Muscle of arm (tissue), 12 donors: ENCODE measurements around the gene SLC25A53. TPM values are rescaled to one million over a fixed set of nuclear protein-coding genes. Genes with fewer than 3 reads are reported as not detected.
"Not testable (repeated sequence)": the region's sequence is repeated elsewhere in the genome, so short reads cannot be mapped to it uniquely, and the experiment has no call there.

Experiments used
- DNase-seq: peaks from one replicate; pipeline ENCODE4 v3.0.0-alpha.2; 2013
- polyA plus RNA-seq, 12 donors: library from polyadenylated mRNA; unstranded; fragments of 120-200 nt; gene quantifications; one replicate each; pipeline ENCODE4 v1.2.1, GENCODE V29; 2013; ENCODE audit not compliant: insufficient read length in 12 of 12

The SLC25A53 gene
- polyA plus RNA-seq, 12 donors, result 4.9 to 10.9 (median 6.9) TPM; not detected in 2

DNA sequence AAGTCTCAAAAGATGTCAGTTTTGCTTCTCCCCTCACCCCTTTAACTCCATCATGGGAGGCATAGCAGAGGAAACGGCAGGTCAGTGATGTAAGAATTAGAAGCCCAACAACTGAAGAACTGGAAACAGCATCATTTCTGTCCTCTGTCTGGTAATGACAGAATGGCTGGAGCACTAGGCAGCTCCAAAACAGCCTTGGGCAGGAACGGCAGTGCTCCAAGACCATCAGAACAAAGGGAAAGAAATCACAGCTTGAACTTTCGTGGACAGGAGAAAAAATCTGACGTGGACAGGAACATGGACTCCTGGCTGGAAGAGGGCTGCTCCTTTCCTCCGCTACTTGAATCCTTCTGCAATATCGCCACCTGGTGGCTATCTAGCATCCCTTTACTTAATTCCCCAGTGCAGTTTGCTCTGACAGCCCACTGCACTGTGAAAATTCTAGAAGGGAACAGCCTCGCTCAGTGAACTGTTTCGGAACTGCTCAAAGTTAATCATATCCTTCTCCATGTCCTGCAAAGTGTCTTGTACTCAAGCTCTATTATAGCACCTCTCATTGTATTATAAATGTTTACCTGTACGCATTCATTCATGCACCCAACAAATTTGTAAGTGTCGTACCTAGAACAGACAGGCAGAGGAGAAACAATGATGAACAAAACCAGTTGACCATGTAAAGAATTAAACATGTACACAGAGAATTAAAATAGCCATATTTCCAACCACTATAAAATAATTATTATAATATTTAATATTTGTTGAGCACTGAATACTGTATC, 20.4 kb downstream of the SLC25A53 start:
- peak; percentile 87 for DNase-seq

DNA sequence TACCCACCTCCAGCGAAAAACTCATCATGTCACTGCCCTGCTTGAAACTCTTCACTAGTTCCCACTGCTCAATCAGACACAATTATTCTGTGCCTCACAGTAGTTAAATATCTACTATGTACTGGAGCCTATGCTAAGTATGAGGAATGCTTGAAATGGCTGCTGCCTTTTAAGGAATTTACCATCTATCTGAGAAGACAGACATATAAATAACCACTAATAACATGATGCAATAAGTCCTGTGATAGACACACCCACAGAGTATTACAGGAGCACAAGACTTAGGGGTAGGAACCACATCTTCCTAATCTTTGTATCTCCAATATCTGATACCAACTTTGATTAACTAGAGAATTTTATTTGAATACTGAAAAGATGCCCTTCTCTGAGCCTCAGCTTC, 21.1 kb downstream of the SLC25A53 start:
- DNase-seq, result no peak

DNA sequence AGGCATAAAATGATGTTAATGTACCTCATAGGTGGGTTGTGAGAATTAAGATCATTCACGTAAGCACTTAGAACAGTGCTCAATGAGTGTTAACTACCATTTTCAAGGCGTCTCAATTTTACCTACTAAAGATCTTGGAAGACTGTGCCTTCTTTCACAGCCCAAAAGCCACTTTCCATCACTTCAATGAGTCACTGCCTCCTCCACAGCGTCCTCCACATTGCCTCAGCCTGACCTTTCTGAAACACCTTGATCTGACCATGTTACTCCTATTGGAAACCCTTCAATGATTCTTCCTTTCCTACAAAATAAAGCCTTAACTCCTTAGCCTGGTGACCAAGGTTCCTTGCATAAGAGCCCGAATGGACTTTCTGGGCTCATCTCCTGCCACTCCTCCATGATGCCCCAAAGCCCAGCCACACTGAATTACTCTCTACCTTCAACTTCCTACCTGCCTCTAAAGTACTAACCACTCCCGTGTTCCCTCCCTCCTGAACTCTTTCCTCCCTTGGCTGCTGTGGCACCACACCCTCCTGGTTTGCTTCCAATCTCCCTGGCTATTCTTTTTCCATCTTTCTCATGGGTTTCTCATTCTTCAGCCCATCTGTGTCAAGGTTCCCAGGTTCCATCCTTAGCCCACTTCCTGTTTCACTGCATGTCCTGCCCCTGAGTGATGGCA, 22.1 kb downstream of the SLC25A53 start:
- DNase-seq, result no peak

DNA sequence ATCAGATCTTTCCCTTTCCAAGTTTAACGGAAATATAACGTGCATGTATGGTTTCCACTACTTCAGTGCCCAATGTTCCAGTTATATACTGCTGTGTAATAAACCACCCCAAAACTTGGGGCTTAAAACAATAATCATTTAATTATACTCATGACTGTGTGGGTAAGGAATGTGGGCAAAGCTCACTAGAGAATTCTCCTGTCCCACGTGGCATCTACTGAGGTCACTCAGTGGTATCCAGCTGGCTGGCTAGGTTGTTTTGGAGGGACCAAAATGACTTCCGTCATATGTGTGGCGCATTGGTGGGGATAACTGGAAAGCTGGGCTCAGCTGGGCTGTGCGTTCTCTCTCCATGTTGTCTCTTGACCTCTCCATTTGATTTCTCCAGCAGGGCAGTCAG, 26.0 kb downstream of the SLC25A53 start:
- DNase-seq, result no peak

DNA sequence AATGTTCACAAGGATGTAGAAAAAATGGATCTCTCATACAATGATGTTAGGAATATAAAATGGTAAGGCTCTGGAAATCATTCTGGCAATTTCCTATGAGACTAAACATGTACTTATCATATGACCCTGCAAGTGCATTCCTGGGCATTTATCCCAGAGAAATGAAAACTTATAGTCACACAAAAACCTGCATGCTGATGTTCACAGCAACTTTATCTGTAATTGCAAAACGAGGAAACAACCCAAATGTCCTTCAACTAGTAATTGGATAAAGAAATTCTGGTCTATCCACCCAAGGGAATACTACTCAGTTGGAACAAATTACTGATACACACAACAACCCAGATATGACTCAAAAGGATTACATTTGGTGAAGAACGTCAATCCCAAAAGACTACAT, 30.0 kb downstream of the SLC25A53 start:
- no peak for DNase-seq

DNA sequence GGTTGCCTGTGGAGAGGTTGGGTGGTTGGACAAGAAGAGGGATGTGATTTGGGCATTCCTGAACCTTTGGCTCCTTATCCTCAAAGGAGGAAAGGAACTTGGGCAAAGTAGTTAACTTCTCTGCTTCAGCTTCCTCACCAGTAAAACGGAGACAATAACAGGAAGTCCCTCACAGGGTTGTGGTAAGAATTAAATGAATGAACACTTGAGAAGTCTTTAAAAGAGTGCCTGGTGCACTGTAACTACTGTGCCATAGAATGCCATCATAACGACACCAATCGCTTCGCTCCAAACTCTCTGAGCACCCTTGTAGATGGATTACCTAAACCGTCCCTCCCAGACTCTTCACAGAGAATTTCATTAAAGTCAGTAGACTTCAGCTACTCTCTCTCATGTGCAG, 34.0 kb downstream of the SLC25A53 start:
- no peak for DNase-seq

DNA sequence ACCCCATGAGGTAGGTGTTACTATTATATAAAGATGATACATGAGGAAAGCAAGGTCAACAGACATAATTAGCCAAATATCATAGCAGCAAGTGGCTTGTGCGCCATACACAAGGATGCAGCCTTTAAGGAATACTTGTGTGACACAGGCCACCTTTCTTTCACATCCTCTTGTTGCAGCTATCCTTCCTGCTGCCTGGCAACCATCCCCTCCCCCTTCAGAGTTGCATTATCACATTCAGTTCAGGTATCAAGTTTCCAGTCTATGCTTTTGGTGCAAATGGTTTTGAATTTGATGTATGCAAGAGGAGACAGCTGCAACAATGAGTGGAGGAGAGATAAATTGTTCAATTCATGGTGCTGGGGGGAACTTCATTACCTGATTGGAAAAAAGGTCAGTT, 38.0 kb downstream of the SLC25A53 start:
- no peak for DNase-seq

DNA sequence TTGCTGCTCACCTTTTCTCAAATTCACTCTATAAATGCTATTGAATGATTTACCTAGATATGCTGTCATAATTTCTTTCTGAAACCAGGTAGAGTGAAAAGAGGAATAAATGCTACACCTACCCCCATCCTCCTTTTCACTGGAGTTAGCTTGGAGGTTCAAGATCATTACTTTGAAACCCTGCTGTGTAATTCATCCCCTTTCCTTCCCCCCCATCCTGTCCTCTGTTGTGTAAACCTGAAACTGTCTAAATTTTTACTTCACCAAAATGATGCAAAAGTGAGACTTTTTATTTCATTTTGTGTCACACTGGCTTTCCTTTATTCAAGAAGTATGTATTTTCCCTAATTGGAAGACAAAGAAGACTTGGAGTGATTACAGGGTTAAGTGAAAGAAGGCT, 39.0 kb downstream of the SLC25A53 start:
- DNase-seq, result no peak

DNA sequence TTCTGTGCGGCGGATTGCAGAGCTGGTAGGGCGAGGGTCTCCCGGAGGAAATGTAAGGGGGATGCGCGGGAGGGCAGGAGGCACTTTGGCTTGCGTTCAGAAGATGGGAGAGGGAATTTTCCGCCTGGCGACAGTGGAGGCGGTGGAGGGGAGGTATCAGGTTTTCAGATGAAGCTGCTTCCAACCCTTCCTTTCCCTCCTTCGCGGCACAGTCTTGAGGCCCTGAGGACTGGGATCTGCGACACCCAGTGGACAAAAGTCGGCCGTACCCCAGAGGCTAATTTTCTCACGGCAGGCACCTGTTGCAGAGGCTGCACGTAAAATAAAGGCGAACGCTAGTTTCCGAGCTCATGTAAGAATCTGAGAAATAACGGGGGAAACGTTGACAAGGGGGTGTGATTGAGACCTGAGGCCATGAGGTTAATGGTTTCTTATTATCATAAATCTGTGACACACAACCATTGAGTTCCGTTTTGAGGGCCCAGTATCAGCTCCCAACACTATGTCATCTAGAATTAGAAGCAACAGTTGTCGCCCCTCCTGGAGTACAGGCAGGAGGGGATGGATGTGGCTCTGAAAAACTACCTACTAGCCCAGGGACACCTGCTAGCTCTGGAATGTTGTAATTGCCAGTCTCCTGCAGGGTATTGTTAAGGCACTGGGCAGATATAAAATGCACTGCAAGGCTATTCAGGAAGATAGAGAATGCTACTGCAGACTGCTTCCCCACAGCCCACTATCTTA, 43.4 kb downstream of the SLC25A53 start:
- DNase-seq, result peak; percentile 21

DNA sequence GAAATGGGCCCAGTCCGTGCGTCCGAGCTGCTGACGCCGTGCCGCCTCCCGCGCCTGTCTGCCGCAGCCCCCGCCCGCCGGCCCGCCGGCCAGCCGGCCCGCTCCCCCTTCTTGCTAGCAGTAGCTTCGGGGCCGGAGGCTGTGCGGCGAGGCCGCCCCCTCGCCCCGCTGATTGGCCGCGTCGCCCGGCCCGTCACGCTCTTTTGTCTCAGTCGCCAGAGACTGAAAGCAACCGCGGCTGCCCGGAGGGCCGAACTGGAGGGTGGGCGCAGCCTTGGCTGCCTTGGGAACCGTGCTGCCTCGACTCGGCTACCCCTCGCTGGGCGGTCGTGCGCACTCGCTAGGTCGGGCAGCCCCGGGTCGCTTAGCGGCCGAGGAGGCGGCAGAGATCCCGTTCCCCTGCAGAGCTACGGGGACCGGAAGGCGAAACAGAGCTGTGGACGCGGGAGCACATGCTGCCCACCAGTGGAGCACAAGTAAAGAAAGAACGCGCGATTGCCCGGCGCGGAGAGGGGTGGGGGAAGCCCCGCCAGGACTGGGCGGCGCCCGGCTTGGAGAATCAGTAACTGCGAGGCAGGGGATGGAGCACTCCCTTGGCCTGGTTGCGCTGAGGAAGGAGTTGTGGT, 44.4 kb downstream of the SLC25A53 start, which contains the start of gene ZCCHC18:
Gene ZCCHC18, plus strand, starts transcription at position 198 of the 626 bp plus-strand sequence. CDS start 1,589 bp downstream, outside the sequence.
- DNase-seq, result peak; percentile 62

DNA sequence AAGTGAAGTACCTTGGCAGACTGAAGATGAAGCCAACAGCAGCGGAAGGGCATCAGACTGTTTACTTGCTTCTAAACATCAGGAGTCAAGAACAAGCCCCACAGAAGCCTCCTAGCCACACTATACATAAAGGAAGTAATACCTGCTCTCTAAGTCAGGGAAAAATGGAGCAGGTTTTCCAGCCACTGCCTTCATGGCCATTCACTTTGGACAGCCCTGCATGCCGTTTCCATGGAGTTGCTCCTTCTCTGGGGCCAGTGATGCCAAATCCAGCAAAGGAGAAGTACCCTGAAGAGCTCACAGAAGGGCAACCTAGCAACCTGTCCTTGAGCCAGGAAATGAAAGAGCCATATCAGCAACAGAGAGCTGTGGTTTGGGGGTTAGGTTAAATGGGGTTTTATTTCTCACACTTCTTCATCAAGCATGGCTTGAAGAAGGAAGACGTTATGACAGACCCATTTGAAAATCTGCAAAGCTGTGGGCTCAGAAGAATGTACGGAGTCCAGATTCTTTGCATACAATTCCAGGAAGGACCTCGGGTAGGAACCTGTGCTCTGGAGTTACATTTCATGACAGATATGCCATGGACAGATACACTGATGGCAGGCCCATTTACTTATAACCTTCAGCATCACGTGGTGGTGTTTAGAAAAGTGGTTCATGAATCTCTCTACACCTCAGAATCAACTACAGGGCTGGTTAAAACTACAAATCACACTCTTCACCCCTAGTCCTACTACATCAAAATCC, 46.1 kb downstream of the SLC25A53 start:
- not testable (repeated sequence) for DNase-seq

DNA sequence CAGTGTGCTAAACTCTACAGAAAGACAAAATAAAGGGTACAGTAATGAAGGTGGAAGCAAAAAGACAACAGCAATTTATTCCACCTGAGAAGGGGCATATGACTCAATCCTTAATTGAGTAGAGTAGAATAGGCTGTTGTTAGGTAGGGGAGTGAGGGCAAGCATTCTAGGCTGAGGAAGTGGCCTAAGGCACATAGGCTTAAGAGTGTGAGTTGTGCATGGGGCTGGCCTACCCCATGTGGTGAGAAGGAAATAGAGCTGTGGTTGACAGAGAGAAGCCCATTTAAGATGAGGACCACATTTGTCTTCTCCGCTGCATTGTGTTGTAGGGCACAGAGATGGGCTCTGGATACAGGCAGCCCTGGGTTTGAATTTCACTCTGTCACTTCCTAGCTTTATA, 47.9 kb downstream of the SLC25A53 start:
- DNase-seq, result no peak

DNA sequence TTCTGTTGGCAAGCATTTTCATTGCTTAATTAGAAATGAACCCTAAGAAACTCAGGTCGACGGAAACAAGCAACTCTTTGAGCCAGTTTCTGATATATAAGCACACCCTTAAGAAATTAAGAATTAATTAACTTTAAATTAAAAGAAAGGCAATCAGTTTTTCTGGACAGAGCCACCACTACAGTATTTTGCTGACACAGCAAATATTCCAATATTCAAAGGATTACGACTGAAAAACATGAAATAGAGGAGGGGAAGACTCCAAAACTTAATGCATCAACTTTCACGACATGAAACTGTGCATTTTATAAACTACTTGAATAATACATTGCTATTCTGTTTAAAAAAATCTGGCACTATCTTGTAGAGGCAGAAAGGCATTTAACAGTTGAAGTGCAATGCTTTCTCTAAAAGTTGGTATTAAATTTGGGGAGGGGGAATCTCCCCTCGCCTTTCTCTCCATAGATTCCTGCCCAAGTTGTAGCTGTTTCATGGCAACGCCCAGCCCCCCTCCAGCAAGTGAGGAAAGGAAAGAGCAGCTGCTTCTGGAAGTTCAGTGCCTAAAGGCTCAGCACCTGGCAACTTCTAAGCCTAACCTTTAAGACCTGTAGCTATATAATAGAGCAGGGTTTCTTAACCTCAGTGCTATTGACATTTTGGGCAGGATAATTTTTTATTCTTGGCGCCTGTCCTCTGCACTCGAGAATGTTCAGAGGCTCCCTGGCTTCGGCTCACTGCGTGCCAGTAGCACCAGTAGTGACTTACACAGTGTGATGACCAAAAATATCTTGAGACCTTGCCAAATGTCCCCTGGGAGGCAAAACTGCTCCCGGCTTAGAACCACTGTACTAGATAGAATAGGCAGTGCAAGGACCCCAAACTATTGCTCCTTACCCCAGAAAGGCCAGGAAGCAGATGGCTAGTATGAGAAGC, 51.2 kb downstream of the SLC25A53 start:
- DNase-seq, result no peak

DNA sequence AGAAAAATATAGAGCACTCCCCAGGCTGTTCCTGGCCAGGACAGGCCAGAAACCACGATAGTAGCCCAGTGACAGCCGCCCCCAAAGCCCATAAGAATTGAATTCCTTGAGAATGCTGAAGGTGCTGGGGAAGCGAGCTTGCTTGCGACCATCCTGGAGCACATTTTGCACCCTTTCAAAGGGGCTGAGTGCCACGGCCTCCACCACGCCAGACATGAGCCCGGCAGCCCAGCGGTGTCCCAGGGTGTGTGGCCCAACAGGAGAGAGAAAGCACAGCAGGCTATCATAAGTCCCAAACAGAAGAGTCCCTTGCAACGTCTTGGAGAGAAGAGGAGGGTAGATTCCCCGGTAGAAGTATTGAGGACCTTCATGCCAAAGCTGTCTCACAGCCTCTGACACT, 52.1 kb downstream of the SLC25A53 start:
- no peak for DNase-seq

DNA sequence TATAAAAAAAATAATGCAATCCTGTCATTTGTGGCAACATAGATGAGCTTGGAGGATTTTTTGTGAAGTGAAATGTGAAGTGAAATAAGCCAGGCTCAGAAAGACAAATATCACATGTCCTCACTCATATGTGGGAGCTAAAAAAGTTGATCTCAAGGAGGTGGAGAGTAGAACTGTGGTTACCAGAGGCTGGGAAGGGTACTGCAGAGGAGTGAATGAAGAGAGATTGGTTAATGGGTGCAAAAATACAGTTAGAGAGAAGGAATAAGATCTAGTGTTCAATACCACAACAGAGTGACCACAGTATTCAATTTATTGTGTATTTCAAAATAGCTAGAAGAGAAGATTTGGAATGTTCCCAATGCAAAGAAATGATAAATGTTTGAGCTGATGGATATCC, 57.9 kb downstream of the SLC25A53 start:
- no peak for DNase-seq

DNA sequence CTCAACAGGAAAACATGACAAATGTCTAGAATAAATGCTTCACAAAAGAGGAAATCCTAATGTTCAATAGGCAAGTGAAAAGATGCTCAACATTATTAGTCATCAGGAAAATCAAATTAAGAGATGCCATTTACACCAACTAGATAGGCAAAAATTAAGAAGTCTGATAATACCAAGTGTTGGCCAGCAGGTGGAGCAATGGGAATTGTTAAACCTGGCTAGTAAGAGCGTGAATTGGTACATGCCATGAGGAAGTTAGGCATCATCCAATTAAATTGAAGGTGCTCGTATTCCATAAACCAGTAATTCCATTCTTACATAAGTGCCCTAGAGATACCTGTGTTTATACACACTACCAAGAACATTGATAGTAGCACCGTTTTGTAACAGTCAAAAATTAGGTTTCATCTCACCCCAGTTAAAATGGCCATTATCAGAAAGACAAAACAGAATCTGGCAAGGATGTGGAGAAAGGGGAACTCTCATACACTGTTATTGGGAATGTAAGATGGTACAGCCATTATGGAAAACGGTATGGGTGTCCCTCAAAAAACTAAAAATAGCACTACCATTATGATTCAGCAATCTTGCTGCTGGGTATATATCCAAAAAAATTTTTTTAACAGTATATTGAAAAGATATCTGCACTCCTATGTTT, 58.5 kb downstream of the SLC25A53 start:
- DNase-seq, result peak; percentile 52

DNA sequence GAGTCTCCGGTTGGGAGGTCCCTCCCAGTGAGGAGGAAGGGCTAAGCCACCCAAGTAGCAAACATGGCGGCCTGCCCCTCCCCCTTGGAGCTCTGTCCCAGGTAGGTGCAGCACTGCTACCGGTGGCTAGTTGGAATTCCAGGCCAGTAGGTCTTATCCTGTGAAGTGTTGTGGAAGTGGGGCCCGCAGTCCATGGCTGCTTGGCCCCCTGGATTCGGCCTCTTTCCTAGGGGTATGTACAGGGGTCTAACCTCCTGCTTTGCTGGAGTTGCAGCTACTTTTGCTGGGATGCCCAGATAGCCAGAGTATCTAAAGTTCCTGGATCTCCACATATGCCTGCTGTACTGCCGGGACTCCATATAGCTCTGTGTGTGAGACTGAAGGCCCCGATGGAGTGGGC, 70.9 kb downstream of the SLC25A53 start:
- DNase-seq, result no peak

DNA sequence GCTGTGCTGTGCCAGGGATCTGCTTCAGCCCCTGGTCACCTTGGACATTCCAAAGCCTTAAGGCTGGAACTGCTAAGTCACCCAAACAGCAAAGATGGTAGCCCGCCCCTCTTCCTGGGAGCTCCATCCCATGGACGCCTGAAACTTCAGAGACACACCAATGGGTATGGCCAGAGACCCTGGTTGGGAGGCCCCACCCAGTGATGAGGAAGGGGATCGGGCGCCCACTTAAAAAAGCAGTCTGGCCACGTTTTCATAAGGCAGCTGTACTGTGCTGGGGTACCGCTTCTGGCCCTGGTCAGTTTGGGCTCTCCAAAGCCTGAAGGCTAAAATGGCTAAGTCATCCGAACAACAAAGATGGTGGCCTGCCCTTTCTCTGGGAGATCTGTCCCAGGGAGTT, 71.3 kb downstream of the SLC25A53 start:
- DNase-seq, result no peak

DNA sequence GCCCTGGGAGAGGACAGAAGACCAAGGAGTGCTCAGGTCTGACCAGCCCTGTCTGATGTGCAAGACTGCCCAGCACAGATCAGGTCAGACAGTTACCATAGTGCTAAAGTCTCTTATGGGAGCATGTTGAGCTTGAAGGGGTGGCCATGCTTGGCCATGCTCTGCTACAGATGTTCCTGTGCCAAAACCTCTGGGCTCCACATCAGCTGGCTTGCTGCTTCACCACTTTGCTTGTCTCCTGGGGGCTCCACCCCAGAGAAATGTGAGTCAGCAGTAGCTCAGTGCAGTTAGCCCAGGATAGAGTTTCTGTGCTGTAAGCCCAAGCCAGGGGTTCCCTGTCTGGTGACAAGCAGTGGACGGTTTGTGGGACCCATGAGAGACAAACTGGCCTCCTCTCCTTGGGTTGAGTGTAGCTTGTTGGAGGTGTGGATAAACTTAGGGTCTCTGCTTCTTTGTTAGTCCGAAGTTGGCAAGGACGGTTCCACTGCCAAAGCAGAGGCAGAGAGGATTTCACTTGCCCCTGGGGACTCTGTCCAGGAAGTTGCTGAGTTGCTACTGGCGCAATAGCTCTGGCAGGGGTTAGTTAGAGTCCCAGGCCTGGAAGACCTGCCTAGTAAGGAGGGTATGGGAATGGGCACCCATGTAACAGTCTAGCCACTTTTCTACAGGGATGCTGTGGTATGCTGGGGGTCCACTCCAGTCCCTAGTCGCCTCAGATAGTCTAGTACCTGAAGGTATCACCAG, 72.1 kb downstream of the SLC25A53 start:
- no peak for DNase-seq
